Upper lobe of left lung (tissue), 6 donors: ENCODE data around the gene SIL1. TPM values are rescaled to one million over a fixed set of nuclear protein-coding genes. Genes with fewer than 3 reads are reported as not detected.
"Not testable (repeated sequence)": the region's sequence is repeated elsewhere in the genome, so short reads cannot be mapped to it uniquely, and the experiment has no call there.

Source experiments
- ATAC-seq, 2 donors: fragments of 200-7000 bp; cut with Tn5 transposase; one replicate each; pipeline ENCODE4 v1.9.1; 2022; ENCODE audit warnings: mild to moderate bottlenecking in 2 of 2, moderate library complexity in 2 of 2; ENCODE audit not compliant: low FRiP score in 2 of 2
- DNase-seq, 2 donors: peaks; one replicate each; pipeline ENCODE4 v3.0.0-alpha.2; 2019 to 2020
- H3K27ac ChIP-seq, 4 donors: fragments of 200-600 bp; sonication (generic); one replicate each; pipeline ENCODE4 v1.5.1; 2016 to 2019
- H3K27me3 ChIP-seq, 4 donors: fragments of 200-600 bp; sonication (generic); one replicate each; pipeline ENCODE4 v1.5.1; 2017 to 2019
- H3K36me3 ChIP-seq, 4 donors: fragments of 200-600 bp; sonication (generic); one replicate each; pipeline ENCODE4 v1.5.1; 2016 to 2019
- H3K4me1 ChIP-seq, 4 donors: fragments of 200-600 bp; sonication (generic); one replicate each; pipeline ENCODE4 v1.5.1; 2018 to 2019
- H3K4me3 ChIP-seq, 4 donors: fragments of 200-600 bp; sonication (generic); one replicate each; pipeline ENCODE4 v1.5.1; 2017 to 2019; ENCODE audit warnings: mild to moderate bottlenecking in 2 of 4, moderate library complexity in 1 of 4
- H3K9me3 ChIP-seq, 4 donors: fragments of 200-600 bp; sonication (generic); one replicate each; pipeline ENCODE4 v1.5.1; 2018 to 2019
- EP300 ChIP-seq, 4 donors: sonication (generic); formaldehyde crosslinking; IDR thresholded peaks; one replicate each; pipeline ENCODE4 v1.5.1; 2017; ENCODE audit warnings: antibody characterized with exemption in 4 of 4, control low read depth in 2 of 4
- POLR2A ChIP-seq, 4 donors: fragments of 450-650 bp; IDR thresholded peaks; one replicate each; pipeline ENCODE4 v1.5.1; 2016 to 2017; ENCODE audit warnings: antibody characterized with exemption in 4 of 4, mild to moderate bottlenecking in 2 of 4
- POLR2AphosphoS5 ChIP-seq, 2 donors: sonication (generic); formaldehyde crosslinking; IDR thresholded peaks; one replicate each; pipeline ENCODE4 v1.5.1; 2017; ENCODE audit warnings: antibody characterized with exemption in 2 of 2
- WGBS, 2 donors: methylation state at CpG; one replicate each; pipeline ENCODE4 v1.1.5; 2017 to 2018; 5-methylcytosine and 5-hydroxymethylcytosine counted together
- total RNA-seq, 6 donors: library from RNA; depleted of rRNA in 4 of 6; stranded (reverse); fragments of >200 nt in 4 of 6; gene quantifications; one replicate each; pipeline versions ENCODE4 v1.1.0 to v1.2.1, GENCODE V29; 2016 to 2021
- TF ChIP-seq, protein P1 (sequence below), 6 experiments: fragments of 450-650 bp in 4 of 6; fragments of 200-600 bp in 2 of 6; sonication (generic) in 2 of 6; IDR thresholded peaks; one replicate each; pipeline ENCODE4 v1.5.1; 2016 to 2019; ENCODE audit warnings: antibody characterized with exemption in 6 of 6
- donor health status: DM: no; HTN: no; CAD: no; lungs with moderate emphysema.
- donor health status: DM: no; HTN: yes; CAD: no; lungs with severe emphysema.

Gene SIL1
- total RNA-seq, 6 donors from 2014 or later = 30.2 to 83.8 (median 51.2) TPM

DNA sequence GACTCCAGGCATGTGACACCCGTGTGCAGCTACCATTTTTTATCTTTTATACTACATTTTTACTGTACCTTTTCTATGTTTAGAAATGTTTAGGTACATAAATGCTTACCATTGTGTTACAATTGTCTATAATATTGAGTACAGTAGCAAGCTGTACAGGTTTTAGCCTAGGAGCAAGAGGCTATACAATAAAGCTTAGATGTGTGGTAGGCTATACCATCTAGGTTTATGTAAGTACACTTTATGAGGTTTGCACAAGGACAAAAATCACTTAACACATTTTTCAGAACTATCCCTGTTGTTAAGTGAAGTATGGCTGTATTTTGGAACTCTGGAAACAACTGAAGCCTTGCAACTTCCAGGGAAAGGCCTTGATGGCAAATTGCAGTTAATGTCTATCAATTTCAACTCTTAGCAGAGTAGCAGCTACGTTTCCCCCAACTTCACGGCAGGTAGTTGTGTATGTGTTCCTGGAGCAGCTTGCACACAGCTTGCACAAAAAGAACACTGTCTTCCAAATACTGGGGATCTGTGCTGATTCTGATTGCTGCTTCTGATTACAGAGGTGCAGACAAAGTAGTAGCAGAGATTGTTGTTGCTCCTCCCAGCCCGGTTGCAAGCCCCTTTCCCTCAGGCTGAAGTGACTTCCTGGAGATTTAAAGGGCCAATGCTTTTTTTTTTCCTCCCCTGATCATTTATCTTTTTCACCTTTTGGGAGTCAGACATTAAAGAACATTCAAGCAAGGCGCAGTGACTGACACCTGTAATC, 30.0 kb downstream of the SIL1 start:
- TF ChIP-seq, protein P1, sequence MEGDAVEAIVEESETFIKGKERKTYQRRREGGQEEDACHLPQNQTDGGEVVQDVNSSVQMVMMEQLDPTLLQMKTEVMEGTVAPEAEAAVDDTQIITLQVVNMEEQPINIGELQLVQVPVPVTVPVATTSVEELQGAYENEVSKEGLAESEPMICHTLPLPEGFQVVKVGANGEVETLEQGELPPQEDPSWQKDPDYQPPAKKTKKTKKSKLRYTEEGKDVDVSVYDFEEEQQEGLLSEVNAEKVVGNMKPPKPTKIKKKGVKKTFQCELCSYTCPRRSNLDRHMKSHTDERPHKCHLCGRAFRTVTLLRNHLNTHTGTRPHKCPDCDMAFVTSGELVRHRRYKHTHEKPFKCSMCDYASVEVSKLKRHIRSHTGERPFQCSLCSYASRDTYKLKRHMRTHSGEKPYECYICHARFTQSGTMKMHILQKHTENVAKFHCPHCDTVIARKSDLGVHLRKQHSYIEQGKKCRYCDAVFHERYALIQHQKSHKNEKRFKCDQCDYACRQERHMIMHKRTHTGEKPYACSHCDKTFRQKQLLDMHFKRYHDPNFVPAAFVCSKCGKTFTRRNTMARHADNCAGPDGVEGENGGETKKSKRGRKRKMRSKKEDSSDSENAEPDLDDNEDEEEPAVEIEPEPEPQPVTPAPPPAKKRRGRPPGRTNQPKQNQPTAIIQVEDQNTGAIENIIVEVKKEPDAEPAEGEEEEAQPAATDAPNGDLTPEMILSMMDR (IDR thresholded peaks at IDR 0.05) = no peak
- TF ChIP-seq POLR2AphosphoS5 (IDR thresholded peaks at IDR 0.05) = no peak
- TF ChIP-seq EP300 (IDR thresholded peaks at IDR 0.05) = no peak
- no peak for TF ChIP-seq POLR2A (IDR thresholded peaks at IDR 0.05)
- Histone ChIP-seq H3K4me1 (peaks cover 0 to 5% (median 2%) of the 10 kb centered on the region in 4 donors), H3K4me3 (no peak overlapping the region), H3K9me3 (peaks cover 0 to 5% (median 2%) of the 10 kb centered on the region in 4 donors), H3K36me3 (no peaks in the 10 kb centered on the region), H3K27ac (no peak overlapping the region), H3K27me3 (no peaks in the 10 kb centered on the region)
- ATAC-seq = no peak
- WGBS, 2 donors = 50 to 59% methylated on average over 5 of the region's 5 CpGs
- DNase-seq = no peak

DNA sequence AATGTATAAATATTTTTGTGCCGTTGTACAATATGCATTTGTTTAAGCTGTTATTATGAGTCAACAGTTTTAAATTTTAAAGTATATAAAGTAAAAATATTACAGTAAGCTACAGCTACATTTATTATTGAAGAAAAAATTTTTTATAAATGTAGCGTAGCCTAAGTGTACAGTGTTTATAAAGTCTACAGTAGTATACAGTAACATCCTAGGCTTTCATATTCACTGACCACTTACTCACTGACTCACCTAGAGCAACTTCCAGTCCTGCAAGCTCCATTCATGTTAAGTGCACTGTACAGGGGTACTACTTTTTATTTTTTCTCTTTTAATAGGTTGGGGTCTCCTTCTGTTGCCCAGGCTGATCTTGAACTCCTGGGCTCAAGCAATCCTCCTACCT, 30.6 kb downstream of the SIL1 start:
- peaks cover 0 to 5% (median 2%) of the 10 kb centered on the region in 4 donors for H3K9me3 ChIP-seq
- no peak for ATAC-seq
- H3K36me3 ChIP-seq = no peaks in the 10 kb centered on the region
- 89 to 93% methylated on average over 2 of the region's 2 CpGs for WGBS, 2 donors
- TF ChIP-seq POLR2A (IDR thresholded peaks at IDR 0.05) (no peak), EP300 (IDR thresholded peaks at IDR 0.05) (no peak), POLR2AphosphoS5 (IDR thresholded peaks at IDR 0.05) (no peak)
- DNase-seq = no peak
- no peak overlapping the region for H3K4me3 ChIP-seq
- peaks cover 0 to 5% (median 2%) of the 10 kb centered on the region in 4 donors for H3K4me1 ChIP-seq
- no peak overlapping the region for H3K27ac ChIP-seq
- no peaks in the 10 kb centered on the region for H3K27me3 ChIP-seq

DNA sequence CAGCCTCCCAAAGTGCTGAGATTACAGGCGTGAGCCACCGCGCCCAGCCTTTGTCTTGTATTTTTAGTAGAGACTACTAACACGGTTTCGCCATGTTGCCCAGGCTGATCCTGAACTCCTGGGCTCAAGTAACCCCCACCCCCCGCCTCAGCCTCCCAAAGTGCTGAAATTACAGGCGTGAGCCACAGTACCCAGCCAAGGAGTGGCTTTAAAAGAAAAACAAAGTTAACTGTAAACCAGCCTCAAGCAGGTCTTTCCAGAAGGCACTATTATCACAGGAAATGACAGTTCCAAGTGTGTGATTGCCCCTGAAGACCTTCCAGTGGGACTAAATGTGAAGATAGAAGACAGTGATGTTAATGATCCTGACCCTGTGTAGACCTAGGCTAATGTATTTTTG, 31.1 kb downstream of the SIL1 start:
- TF ChIP-seq EP300 (IDR thresholded peaks at IDR 0.05) = no peak
- TF ChIP-seq, protein P1 (IDR thresholded peaks at IDR 0.05) = no peak
- TF ChIP-seq POLR2A (IDR thresholded peaks at IDR 0.05) = no peak
- TF ChIP-seq POLR2AphosphoS5 (IDR thresholded peaks at IDR 0.05) = no peak
- ATAC-seq (no peak), DNase-seq (no peak)
- Histone ChIP-seq H3K27me3 (no peaks in the 10 kb centered on the region), H3K4me3 (no peak overlapping the region), H3K27ac (no peak overlapping the region), H3K9me3 (peaks cover 0 to 4% (median under 1%) of the 10 kb centered on the region in 4 donors), H3K4me1 (peaks cover 0 to 5% (median 2%) of the 10 kb centered on the region in 4 donors), H3K36me3 (no peaks in the 10 kb centered on the region)
- 94% methylated on average over 7 of the region's 7 CpGs for WGBS, 2 donors

DNA sequence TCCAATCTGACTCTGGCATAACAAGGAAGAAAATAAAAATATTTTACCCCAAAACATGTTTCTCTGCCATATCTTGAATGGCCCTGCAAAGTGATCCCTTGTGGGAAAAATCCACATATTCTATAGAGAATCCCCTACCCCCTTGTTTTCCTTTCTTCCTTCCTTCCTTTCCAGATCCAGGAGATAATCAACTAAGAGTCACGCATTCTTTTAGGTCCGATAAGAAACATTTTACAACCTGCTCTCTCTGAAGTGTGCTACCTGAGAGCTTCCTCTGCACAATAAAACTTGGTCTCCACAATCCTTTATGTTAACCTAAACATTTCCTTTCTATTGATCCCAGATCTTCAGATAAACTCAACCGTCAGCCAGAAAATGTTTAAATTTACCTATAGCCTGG, 33.3 kb downstream of the SIL1 start:
- not testable (repeated sequence) for H3K4me3 ChIP-seq, ATAC-seq, H3K36me3 ChIP-seq, H3K4me1 ChIP-seq, DNase-seq, H3K9me3 ChIP-seq, H3K27ac ChIP-seq, H3K27me3 ChIP-seq
- WGBS, 2 donors = 64 to 82% methylated on average over 3 of the region's 3 CpGs

DNA sequence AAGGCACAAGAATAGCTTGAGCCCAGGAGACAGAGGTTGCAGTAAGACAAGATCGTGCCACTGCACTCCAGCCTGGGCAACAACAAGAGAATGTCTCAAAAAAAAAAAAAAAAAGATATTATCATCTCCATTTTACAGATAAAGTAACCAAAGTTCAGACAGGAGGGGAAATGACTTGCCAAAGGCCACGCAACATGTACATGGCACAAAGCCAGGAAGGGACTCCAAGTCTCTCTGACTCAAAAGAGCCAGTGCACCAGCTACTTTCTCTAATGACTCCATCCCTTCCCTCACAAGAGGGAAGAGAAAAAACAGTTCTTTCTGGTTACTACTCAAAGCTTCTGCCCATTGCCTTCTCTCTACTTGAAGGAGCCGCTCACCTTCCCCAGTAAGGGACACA, 34.1 kb downstream of the SIL1 start:
- no peaks in the 10 kb centered on the region for H3K27me3 ChIP-seq
- 84 to 92% methylated on average over 3 of the region's 3 CpGs for WGBS, 2 donors
- no peak overlapping the region for H3K4me3 ChIP-seq
- H3K27ac ChIP-seq = no peak overlapping the region
- no peaks in the 10 kb centered on the region for H3K36me3 ChIP-seq
- ATAC-seq = no peak
- H3K4me1 ChIP-seq = peaks cover 0 to 5% (median 2%) of the 10 kb centered on the region in 4 donors
- TF ChIP-seq POLR2A (IDR thresholded peaks at IDR 0.05) = no peak
- TF ChIP-seq, protein P1 (IDR thresholded peaks at IDR 0.05) = no peak
- TF ChIP-seq POLR2AphosphoS5 (IDR thresholded peaks at IDR 0.05) = no peak
- TF ChIP-seq EP300 (IDR thresholded peaks at IDR 0.05) = no peak
- no peaks in the 10 kb centered on the region for H3K9me3 ChIP-seq
- DNase-seq = no peak

DNA sequence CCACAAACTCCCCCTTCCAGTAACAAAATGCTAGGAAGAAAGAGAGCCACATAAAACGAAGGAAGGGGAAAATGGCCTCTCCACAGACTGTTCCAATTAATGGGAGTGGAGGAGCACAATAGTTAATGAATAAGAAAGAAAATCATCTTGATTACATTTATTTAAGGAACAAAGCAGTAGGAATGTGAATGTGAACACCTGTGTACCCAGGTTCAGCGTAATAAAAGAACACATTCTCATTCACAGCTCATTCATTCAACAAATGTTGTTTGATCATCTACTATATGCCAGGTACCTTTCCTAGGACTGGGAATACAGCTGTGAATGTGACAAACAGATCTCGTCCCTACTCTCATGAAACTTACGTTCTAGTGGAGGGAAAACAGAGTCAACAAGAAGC, 35.7 kb downstream of the SIL1 start:
- Histone ChIP-seq H3K9me3 (no peaks in the 10 kb centered on the region), H3K27ac (no peak overlapping the region), H3K4me3 (no peak overlapping the region), H3K36me3 (no peaks in the 10 kb centered on the region), H3K27me3 (no peaks in the 10 kb centered on the region), H3K4me1 (no peaks in the 10 kb centered on the region)
- WGBS, 2 donors = 78 to 91% methylated on average over 4 of the region's 4 CpGs
- ATAC-seq (no peak), DNase-seq (no peak)
- TF ChIP-seq POLR2AphosphoS5 (IDR thresholded peaks at IDR 0.05) = no peak
- TF ChIP-seq, protein P1 (IDR thresholded peaks at IDR 0.05) = no peak
- TF ChIP-seq EP300 (IDR thresholded peaks at IDR 0.05) = no peak
- TF ChIP-seq POLR2A (IDR thresholded peaks at IDR 0.05) = no peak
